Activated naive CD4-positive, alpha-beta T cell (primary cell): ENCODE data around the gene MUC22.
"Not testable (repeated sequence)": the region's sequence is repeated elsewhere in the genome, so short reads cannot be mapped to it uniquely, and the experiment has no call there.

Source experiments
- DNase-seq, 4 experiments: peaks; one replicate each; lab custom pipeline; 2025; lab: John Stamatoyannopoulos, UW

Gene MUC22

GRCh38 chr6:30998785-30999184 is 11.5 kb upstream of the MUC22 start:
- no peak for DNase-seq

DNA sequence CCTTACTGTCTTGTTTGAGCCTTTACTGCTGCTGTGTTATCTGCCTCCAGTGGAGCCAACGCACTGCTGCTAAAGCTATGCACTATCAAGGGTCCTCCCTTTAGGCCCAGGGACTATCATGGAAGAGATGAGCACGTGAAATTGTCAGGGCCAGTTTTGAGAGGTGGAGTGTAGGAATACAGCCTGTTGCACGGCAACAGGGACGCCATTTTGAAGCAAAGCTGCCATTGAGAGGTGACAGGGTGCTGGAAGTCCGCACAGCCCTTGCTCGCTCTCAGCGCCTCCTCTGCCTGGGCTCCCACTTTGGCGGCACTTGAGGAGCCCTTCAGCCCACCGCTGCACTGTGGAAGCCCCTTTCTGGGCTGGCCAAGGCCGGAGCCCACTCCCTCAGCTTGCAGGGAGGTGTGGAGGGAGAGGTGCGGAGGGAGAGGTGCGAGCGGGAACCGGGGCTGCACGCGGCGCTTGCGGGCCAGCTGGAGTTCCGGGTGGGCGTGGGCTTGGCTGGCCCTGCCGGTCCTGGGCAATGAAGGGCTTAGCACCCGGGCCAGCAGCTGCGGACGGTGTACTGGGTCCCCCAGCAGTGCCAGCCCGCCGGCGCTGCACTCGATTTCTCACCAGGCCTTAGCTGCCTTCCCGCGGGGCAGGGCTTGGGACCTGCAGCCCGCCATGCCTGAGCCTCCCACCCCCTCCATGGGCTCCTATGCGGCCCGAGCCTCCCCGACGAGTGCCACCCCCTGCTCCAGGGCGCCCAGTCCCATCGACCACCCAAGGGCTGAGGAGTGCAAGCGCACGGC is 10.0 kb upstream of the MUC22 start:
- not testable (repeated sequence) for DNase-seq

DNA sequence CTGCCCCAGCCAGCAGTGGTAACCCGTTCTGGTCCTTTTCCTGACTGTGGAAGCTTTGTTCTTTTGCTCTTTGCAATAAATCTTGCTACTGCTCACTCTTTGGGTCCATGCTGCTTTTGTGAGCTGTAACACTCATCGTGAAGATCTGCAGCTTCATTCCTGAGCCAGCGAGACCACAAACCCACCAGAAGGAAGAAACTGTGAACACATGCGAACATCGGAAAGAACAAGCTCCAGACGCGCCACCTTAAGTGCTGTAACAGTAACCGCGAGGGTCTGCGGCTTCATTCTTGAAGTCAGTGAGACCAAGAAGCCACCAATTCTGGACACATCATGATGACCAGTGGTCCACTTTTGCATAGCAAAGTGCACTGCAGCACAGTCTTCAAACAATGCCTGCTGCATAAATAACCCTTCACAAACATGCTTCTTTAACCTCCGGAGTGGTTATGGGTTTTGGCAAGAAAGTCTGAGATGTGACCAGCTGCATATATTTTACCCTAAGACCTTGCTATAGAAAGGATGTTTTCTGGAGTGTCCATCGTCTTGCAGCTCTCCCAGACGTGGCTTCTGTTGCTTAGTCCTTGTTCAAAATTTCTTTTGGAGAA is 8.9 kb upstream of the MUC22 start:
- DNase-seq, result no peak

DNA sequence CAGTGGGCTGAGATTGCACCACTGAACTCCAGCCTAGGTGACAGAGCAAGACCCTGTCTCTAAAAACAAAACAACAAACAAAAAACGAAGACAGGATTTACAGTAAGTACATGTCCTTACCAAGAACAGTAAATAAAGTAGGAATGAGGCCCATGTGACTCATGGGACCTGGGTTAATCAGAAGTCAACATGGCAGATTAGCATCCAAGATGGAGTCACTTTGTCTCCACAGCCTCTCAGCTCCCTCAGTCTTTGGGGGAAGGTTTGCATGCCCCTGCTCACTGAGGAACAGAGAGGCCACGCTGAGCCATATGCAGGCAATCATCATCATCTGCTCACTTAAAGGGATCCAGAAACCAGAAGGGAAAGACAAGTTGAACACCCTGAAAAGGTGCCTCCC is 7.8 kb upstream of the MUC22 start:
- no peak for DNase-seq

- no peak for DNase-seq
Observed at GRCh38 chr6:31004794-31005193, 5.5 kb upstream of the MUC22 start.

DNA sequence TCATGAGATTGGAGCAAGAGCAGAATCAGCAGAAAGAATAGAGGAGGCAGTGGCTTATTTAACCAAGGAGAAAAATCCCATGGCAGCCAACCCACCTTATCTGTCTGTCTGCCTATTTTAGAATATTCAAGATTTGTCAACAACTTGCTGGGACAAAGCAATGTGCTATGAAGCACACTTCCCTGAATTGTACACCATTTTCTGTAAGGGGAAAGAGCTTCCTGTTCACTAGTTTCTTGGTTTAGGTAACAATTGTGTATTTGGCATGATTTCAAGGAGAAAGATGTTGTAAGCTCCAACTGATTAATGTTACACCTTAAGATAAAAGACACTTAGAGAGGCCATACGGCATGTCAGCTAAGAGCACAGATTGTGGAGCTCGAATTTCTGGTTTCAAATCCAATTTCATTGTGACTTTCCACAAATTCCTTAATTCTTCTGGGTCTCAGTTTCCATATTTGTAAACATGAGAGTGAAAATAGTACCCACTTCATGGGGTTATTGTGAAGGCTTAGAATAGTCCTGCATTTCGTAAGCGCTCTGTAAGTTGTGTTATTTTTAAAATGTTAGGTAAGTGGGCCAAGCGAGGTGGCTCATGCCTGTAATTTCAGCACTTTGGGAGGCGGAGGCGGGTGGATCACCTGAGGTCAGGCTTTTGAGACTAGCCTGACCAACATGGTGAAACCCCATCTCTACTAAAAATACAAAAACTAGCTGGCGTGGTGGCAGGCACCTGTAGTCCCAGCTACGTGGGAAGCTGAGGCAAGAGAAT is 4.8 kb upstream of the MUC22 start:
- no peak for DNase-seq

DNA sequence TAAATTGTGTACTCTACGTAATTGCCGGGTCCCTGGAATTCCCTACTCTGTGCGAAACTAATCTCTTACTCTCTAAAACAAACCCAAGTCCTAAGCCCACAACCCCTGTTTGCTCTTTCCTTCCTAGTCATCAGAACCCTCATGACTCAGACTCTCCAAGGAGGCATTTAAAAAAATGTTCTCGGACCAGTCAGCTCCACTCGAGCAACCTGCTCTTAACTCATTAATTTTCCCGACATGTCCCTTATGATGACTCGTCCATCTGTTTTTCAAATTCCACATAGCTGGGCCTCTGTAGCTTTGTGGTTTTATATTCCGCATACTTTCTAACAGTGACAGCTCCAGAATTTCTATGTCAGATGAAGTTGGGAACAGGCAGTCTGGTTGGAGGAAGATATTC is 2.6 kb upstream of the MUC22 start:
- DNase-seq, result no peak

- no peak for DNase-seq
Observed at GRCh38 chr6:31008165-31008564, 2.1 kb upstream of the MUC22 start.

DNA sequence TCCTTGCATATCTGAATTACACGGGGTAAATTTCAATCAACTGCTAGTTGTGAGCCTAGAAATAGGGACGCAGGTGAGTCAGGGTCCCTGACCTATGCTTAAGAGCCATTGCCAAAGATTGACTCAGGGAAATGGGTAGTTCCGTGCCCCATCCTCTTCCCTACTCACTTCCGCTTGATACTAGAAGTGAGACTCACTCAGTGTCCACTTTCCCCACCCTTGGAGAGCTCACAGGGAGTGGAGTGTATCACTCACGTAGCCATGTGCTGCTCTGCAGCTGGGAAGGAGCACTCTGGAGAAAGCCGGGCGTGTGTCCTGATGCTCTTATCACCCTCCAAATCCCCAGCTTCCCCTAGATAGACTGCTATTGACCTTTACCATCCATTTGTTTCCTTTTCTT is 543 bp upstream of the MUC22 start:
- no peak for DNase-seq

DNA sequence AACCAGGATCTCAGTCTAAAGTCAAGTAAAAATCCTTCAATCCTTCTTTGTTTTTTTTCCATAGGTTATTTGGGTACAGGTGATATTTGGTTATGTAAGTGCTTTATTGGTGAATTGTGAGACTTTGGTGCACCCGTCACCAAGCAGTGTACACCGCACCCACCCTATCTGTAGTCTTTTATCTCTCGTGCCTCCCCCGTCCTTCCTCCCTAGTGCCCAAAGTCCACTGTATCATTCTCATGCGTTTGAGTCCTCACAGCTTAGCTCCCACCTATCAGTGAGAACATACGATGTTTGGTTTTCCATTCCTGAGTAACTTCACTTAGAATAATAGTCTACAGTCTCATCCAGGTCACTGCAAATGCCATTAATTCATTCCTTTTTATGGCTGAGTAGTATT is 879 bp downstream of the MUC22 start:
- DNase-seq, result no peak

DNA sequence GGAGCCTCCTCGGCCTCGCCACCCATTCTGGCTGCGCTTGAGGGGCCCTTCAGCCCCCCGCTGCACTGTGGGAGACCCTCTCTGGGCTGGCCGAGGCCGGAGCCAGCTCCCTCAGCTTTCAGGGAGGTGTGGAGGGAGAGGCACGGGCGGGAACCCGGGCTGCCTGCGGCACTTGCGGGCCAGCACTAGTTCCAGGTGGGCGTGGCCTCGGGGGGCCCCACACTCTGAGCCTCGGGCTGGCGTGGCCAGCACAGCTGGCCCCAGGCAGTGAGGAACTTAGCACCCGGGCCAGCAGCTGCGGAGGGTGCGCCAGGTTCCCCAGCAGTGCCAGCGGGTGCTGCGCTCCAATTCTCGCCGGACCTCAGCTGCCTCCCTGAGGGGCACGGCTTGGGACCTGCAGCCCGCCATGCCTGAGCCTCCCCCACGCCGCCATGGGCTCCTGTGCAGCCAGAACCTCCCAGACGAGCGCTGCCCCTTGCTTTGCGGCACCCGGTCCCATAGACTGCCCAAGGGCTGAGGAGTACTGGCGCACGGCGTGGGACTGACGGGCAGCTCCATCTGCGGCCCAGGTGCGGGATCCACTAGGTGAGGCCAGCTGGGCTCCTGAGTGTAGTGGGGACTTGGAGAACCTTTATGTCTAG is 6.5 kb downstream of the MUC22 start:
- no peak for DNase-seq

DNA sequence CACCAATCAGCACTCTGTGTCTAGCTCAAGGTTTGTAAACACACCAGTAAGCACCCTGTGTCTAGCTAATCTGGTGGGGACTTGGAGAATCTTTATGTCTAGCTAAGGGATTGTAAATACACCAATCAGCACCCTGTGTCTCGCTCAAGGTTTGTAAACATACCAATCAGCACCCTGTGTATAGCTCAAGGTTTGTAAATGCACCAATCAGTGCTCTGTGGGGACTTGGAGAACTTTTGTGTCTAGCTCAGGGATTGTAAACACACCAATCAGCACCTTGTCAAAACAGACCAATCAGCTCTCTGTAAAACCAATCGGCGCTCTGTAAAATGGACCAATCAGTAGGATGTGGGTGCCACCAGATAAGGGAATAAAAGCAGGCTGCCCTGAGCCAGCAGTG is 7.2 kb downstream of the MUC22 start:
- DNase-seq, result not testable (repeated sequence)

DNA sequence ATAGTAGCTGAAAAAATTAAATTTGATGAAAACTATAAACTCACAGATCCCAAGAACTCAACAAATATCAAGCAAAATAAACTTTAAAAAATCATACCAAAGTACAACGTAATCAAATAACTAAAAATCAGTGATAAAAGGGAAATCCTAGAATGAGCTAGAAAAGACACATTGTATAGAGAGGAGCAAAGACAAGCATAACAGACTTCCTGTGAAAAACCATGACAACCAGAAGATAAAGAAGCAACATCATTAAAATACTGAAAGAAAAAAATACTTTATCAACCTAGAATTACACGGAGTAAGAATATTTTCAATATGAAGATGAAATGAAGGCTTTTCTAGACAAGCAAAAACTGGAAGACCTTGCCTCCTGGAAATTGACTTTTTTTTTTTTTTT is 9.8 kb downstream of the MUC22 start:
- no peak for DNase-seq

GRCh38 chr6:31020631-31021255 is 10.5 kb downstream of the MUC22 start:
- not testable (repeated sequence) for DNase-seq

- not testable (repeated sequence) for DNase-seq
Observed at GRCh38 chr6:31021705-31022531, 11.6 kb downstream of the MUC22 start.

- no peak for DNase-seq
Observed at GRCh38 chr6:31025595-31025994, 15.3 kb downstream of the MUC22 start.

GRCh38 chr6:31031095-31031494 is 20.8 kb downstream of the MUC22 start:
- DNase-seq, result no peak

- no peak for DNase-seq
Observed at GRCh38 chr6:31033075-31033474, 22.8 kb downstream of the MUC22 start.

GRCh38 chr6:31035862-31036497 is 25.7 kb downstream of the MUC22 start:
- no peak for DNase-seq

DNA sequence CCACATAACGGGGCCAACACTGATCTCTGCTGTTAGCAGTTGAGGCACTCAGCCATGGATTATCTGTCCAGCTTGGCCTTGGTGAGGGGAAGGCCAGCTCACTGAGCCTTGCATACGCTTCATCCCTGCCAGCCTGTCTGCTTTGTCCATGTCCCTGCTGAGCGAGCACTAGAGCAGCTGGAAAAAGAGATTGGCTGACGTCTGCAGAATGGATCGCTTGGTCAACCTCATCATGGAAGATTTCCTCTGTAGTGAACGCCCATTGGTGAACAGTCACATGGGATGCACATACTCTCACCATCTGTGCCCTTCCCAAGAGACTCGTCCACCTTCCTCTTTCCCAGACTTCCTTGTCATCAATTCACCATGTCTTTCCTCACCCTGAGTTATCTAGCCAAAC is 26.9 kb downstream of the MUC22 start:
- DNase-seq, result no peak

DNA sequence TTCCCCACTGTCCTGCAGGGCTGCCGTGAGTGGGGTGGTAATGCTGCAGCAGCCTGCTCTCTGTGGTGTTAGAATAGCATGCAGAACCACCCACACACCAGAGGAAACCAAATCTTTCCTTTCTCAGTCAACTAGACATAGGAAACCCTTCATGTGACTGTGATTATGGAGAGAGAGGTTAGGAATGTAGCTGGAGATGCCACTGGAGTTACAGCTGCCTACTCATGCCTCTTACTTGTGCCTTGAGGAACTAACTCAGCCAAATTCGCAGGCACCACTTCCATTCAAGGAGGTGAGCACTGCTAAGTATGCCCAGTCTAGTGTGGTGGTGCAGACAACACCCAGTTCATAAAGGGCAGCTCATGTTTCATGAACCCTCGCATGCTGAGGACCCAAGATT is 27.4 kb downstream of the MUC22 start:
- DNase-seq, result no peak
